Retinal pigment epithelial cell (primary cell): ENCODE measurements around the gene UFL1.

Experiments
- DNase-seq: peaks from one replicate; pipeline ENCODE4 v3.0.0-alpha.2; 2010; ENCODE audit warnings: low read depth
- H3K4me3 ChIP-seq: 2 replicates; pipeline ENCODE4 v1.5.1; 2011; ENCODE audit warnings: mild to moderate bottlenecking, low read length, control low read depth, moderate library complexity
- TF ChIP-seq, protein P1 (sequence below): conservative IDR thresholded peaks from 2 replicates; pipeline ENCODE4 v1.5.1; 2011; ENCODE audit warnings: low read depth, low read length, control low read depth, inconsistent platforms

UFL1 gene

DNA sequence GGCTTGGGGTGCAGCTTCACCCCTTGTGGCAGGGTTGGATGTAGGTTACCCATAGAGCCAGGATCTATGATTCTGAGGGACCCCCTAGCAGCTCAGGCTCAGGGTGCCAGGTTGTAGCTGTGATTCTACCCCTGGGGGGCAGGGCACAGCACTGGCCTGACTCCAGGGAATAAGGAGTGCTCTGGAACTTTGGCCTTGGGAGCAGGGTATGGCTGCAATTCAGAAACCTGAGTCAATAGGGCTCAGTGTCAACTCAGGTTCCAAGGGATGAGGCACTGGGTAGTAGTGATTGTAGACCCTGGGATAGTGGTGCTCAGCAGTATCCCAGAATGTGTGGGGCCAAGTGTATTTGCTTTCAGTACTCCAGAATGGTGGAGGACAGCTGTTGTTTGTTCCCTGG lies 49.9 kb downstream of the UFL1 start:
- TF ChIP-seq, protein P1, sequence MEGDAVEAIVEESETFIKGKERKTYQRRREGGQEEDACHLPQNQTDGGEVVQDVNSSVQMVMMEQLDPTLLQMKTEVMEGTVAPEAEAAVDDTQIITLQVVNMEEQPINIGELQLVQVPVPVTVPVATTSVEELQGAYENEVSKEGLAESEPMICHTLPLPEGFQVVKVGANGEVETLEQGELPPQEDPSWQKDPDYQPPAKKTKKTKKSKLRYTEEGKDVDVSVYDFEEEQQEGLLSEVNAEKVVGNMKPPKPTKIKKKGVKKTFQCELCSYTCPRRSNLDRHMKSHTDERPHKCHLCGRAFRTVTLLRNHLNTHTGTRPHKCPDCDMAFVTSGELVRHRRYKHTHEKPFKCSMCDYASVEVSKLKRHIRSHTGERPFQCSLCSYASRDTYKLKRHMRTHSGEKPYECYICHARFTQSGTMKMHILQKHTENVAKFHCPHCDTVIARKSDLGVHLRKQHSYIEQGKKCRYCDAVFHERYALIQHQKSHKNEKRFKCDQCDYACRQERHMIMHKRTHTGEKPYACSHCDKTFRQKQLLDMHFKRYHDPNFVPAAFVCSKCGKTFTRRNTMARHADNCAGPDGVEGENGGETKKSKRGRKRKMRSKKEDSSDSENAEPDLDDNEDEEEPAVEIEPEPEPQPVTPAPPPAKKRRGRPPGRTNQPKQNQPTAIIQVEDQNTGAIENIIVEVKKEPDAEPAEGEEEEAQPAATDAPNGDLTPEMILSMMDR = no peak
- H3K4me3 ChIP-seq = no peak overlapping the region
- no peak for DNase-seq

DNA sequence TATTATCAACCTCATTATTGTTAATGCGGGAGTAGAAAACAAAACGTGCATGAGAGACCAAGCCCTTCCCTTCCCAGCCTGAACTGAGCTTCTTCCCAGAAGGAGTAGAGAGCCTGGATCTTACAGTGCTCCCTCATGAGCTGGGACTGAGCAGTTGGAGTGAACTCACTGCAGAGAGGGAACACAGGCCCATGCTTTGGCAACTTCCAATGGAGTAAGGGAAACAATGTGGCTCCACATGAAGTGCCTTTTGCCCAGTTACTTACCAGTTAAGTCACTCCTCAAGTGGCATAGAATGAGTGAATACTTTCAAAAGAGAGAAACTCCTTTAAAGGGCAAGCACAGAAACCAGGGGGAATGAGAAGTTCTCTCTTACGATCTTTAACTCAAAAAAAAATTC lies 53.8 kb downstream of the UFL1 start:
- TF ChIP-seq, protein P1 = no peak

DNA sequence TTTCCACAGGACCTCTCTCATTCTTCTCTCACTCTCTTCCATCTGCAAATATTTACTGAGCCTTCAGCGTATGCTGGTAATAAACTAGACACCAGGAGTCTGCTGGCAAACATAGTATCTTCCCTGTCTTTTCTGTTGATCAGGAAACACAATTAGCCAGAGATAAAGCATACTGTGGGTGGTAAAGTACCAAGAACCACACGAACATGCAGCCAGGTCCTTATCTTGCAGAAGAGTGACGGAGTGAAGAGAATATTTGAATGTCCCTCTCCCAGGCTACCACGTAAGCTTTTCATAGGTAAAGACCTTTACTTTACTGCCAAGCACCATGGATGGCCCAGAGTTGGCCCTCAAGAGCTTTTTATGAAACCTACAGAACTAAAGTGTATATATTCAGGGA lies 54.6 kb downstream of the UFL1 start:
- DNase-seq = no peak
- H3K4me3 ChIP-seq = no peak overlapping the region
- TF ChIP-seq, protein P1 = no peak

More for the DNA sequence above, 53.8 kb downstream of the UFL1 start:
- DNase-seq = no peak
- H3K4me3 ChIP-seq = no peak overlapping the region

DNA sequence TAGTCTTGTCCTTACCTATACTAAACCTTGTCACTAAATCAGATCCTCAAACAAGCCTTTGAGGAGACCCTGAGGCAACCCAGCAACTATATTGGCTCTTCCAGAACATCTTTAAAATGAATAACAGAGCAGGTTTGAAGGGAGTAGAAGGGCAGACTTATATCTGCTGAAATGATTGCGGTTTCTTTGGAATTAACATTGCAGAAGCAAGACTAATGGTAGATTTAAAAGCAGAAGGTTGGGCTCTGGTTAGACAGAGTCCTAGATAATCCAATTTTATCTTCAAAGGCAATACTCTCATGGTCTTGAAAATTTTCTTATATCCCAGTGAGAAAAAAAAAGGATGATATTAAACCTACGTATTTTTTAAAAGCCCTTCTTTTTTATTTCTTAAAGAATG lies 60.4 kb downstream of the UFL1 start:
- no peak for DNase-seq
- TF ChIP-seq, protein P1 = no peak
- no peak overlapping the region for H3K4me3 ChIP-seq

DNA sequence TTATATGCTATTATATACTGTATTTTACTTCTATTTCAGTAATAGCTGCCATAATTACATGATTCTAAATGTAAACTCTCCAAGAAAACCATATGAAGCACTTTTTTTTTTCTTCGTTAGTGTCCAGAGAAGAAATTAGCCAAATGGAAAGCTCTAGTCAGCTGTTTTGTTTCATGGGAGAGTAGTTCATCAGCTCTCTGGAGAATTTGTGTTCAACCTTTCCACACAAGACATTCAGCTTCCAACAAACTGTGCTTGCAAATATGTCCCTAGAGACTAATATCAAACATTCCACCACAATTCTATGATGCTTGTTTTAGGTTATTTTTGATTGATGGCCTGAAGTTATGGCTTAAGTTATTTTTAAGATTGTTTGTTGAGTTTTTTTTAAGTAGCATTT lies 60.8 kb downstream of the UFL1 start:
- no peak overlapping the region for H3K4me3 ChIP-seq
- DNase-seq = no peak
- TF ChIP-seq, protein P1 = no peak

DNA sequence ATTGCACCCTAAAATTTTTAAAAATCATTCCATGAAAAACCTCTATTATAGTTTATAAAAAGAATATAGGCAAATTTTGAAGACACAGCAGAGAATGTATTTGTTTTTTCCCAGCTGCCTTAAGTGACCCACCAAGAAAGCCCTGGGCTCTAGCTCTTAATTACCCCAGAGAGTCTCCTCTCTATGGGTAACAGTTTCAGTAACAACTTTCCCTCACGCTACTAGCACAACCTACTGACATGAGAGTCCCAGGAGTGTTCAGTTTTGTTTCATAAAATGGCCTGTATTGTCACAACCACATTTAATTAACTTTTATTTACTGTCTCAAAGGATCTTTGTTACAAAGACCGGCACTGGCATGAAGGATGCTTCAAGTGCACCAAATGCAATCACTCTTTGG lies 82.8 kb downstream of the UFL1 start:
- DNase-seq = no peak
- no peak overlapping the region for H3K4me3 ChIP-seq
- TF ChIP-seq, protein P1 = no peak
